Measurements from ENCODE around the gene DNASE1L2. TPM values are rescaled to one million over a fixed set of nuclear protein-coding genes. Genes with fewer than 3 reads are reported as not detected.
"Not testable (repeated sequence)": the region's sequence is repeated elsewhere in the genome, so short reads cannot be mapped to it uniquely, and the experiment has no call there.

The DNASE1L2 gene
- total and polyA plus RNA-seq, 2 of the 4 experiments (the other 2 are of a cell fraction), result 0.18 to 0.75 TPM

DNA sequence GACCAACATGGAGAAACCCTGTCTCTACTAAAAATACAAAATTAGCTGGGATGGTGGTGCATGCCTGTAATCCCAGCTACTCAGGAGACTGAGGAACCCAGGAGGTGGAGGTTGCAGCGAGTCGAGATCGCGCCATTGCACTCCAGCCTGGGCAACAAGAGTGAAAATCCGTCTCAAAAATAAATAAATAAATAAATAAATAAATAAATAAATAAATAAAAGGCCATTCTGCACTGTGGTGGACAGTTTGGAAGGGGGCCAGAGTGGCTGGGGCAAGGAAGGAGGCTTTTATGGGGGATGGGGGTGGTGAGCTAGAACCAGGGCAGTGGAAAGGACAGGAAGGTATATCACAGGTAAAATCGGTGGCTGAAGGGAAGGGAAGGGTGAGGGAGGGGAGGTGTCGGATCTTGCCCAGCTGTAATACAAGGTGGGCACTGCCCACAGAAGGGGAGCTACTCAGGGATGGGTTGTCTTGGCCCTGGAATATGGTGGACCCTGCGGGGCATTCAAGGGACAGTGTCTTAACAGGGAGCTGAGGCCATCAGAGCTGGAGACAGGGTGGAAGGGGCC is 33.0 kb upstream of the DNASE1L2 start:
- H2BK120ac ChIP-seq (ENCODE audit: low read depth, low read length), result not testable (repeated sequence)

More for the DNA sequence above, 33.0 kb upstream of the DNASE1L2 start:
- in situ Hi-C loops (cut with MboI; ENCODE audit: low sequenced_read_pairs); H3K4me3 ChIP-seq (ENCODE audit: insufficient read depth, low read depth, low read length); H2BK5ac ChIP-seq (ENCODE audit: low read depth, low read length, poor library complexity, severe bottlenecking); H4K8ac ChIP-seq (ENCODE audit: low read depth in 2 of 2, low read length in 2 of 2); H4K20me1 ChIP-seq (ENCODE audit: insufficient read depth, low read length); H3K18ac ChIP-seq (ENCODE audit: low read depth, low read length); H2AFZ ChIP-seq (replicated peaks; ENCODE audit: low read length, poor library complexity); H3K23ac ChIP-seq (ENCODE audit: low read depth, low read length); H3K4ac ChIP-seq (ENCODE audit: low read depth, low read length); H3K14ac ChIP-seq (replicated peaks; ENCODE audit: low read depth, low read length); dilution Hi-C loops (cut with HindIII; ENCODE audit: low sequenced_read_pairs, unreplicated experiment); H3K9me3 ChIP-seq (ENCODE audit: control insufficient read depth, insufficient read depth, low read length); CTCF ChIA-PET; H4K5ac ChIP-seq (ENCODE audit: low read depth, low read length); H2AK9ac ChIP-seq (replicated peaks; ENCODE audit: low read depth, low read length, poor library complexity); H3K56ac ChIP-seq (ENCODE audit: extremely low read depth, insufficient read depth, low read length); DNase-seq; H2BK15ac ChIP-seq (ENCODE audit: low read depth, low read length); ATAC-seq (ENCODE audit: low read depth); H3K27ac ChIP-seq (ENCODE audit: insufficient read depth, low read length); H3K9me1 ChIP-seq (ENCODE audit: insufficient read depth, low read length); H4K91ac ChIP-seq (ENCODE audit: insufficient read depth, low read depth, low read length); H3K9ac ChIP-seq (ENCODE audit: low read depth, low read length); H3K4me2 ChIP-seq (ENCODE audit: low read depth, low read length); POLR2A ChIA-PET (ENCODE audit: unreplicated experiment); H3K4me1 ChIP-seq (ENCODE audit: control insufficient read depth, insufficient read depth, low read length); H2BK20ac ChIP-seq (ENCODE audit: low read depth, low read length); H2AK5ac ChIP-seq (ENCODE audit: low read depth, low read length); BruUV-seq (replicated peaks); intact Hi-C loops (cut with micrococcal nuclease): not testable (repeated sequence)
- WGBS, 2 experiments (ENCODE audit: extremely low coverage in 2 of 2, insufficient read length in 1 of 2), result 100% methylated on average over 2 of the region's 8 CpGs; no CpG with 5 or more reads in 1 of the 2 experiments
- H3K36me3 ChIP-seq (ENCODE audit: control insufficient read depth, insufficient read depth, low read length), result peaks cover 15% of the 10 kb centered on the region; the same call in 1 of the 2 replicates
- peaks cover 13 to 24% of the 10 kb centered on the region in 2 experiments for H3K79me1 ChIP-seq (ENCODE audit: low read depth in 1 of 2, low read length in 2 of 2)
- H3K27me3 ChIP-seq (ENCODE audit: control insufficient read depth, insufficient read depth, low read length), result peaks cover 24% of the 10 kb centered on the region

Data from IMR-90 (cell line).